Smooth muscle cell (in vitro differentiated cells): ENCODE data around the gene NSMCE1. TPM values are rescaled to one million over a fixed set of nuclear protein-coding genes. Genes with fewer than 3 reads are reported as not detected.

ENCODE experiments used
- DNase-seq: peaks from one replicate; lab custom pipeline; 2025; ENCODE audit not compliant: unreplicated experiment; lab: John Stamatoyannopoulos, UW
- H2AFZ ChIP-seq: fragments of 200-600 bp; sonication (generic); 2 replicates; pipeline ENCODE4 v1.6.0; 2016; ENCODE audit warnings: antibody characterized with exemption, low read depth, mild to moderate bottlenecking
- H3F3A ChIP-seq: fragments of 200-600 bp; sonication (generic); 2 replicates; pipeline ENCODE4 v1.6.0; 2017; ENCODE audit warnings: antibody characterized with exemption, low read depth
- H3K27ac ChIP-seq: fragments of 200-600 bp; sonication (generic); 2 replicates; pipeline ENCODE4 v1.5.1; 2016; ENCODE audit warnings: low read depth, mild to moderate bottlenecking
- H3K27me3 ChIP-seq: fragments of 200-600 bp; sonication (generic); 2 replicates; pipeline ENCODE4 v1.6.1; 2016; ENCODE audit warnings: low read depth, mild to moderate bottlenecking
- H3K36me3 ChIP-seq: fragments of 200-600 bp; sonication (generic); 2 replicates; pipeline ENCODE4 v1.5.1; 2016; ENCODE audit warnings: low read depth
- H3K4me1 ChIP-seq: fragments of 200-600 bp; sonication (generic); 2 replicates; pipeline ENCODE4 v1.5.1; 2016; ENCODE audit warnings: low read depth
- H3K4me2 ChIP-seq: fragments of 200-600 bp; sonication (generic); 2 replicates; pipeline ENCODE4 v1.6.0; 2016; ENCODE audit warnings: mild to moderate bottlenecking
- H3K4me3 ChIP-seq: fragments of 200-600 bp; sonication (generic); 2 replicates; pipeline ENCODE4 v1.5.1; 2016; ENCODE audit warnings: mild to moderate bottlenecking
- H3K79me2 ChIP-seq: fragments of 200-600 bp; sonication (generic); 2 replicates; pipeline ENCODE4 v1.6.0; 2016; ENCODE audit warnings: low read depth, mild to moderate bottlenecking
- H3K9ac ChIP-seq: fragments of 200-600 bp; sonication (generic); 2 replicates; pipeline ENCODE4 v1.6.0; 2016; ENCODE audit warnings: low read depth
- H3K9me3 ChIP-seq: fragments of 200-600 bp; sonication (generic); replicated peaks from 2 replicates; pipeline ENCODE4 v1.5.1; 2016; ENCODE audit warnings: low read depth
- H4K20me1 ChIP-seq: fragments of 200-600 bp; sonication (generic); 2 replicates; pipeline ENCODE4 v1.6.0; 2016; ENCODE audit warnings: low read depth
- CTCF ChIP-seq: fragments of 200-600 bp; sonication (generic); IDR thresholded peaks from 2 replicates; pipeline ENCODE4 v1.5.1; 2017; ENCODE audit warnings: borderline replicate concordance, mild to moderate bottlenecking, antibody characterized with exemption; ENCODE audit not compliant: insufficient read depth, poor library complexity, severe bottlenecking
- WGBS: methylation state at CpG from one replicate; pipeline ENCODE4 v1.1.7; 2016; ENCODE audit warnings: low lambda C conversion rate; 5-methylcytosine and 5-hydroxymethylcytosine counted together
- polyA plus RNA-seq: library from polyadenylated mRNA; unstranded; fragments of >200 nt; fragmentation: Nextera tagmentation; extraction: Ambion mirVana; gene quantifications from 2 replicates; pipeline ENCODE4 v1.2.1, GENCODE V29; 2016
- total RNA-seq: library from RNA; depleted of rRNA; stranded (reverse); fragments of >200 nt; gene quantifications from 2 replicates; pipeline ENCODE4 v1.2.3, GENCODE V29; 2014

NSMCE1 gene
- total and polyA plus RNA-seq, 2 experiments from 2014 or later = 36.9 to 59.1 TPM

- TF ChIP-seq CTCF = no peak
- peak overlapping the region; percentile 28 for H3K27ac ChIP-seq
- no peaks in the 10 kb centered on the region for H3F3A ChIP-seq
- H4K20me1 ChIP-seq = no peaks in the 10 kb centered on the region
- H3K4me2 ChIP-seq = no peak overlapping the region
- H3K4me3 ChIP-seq = no peak overlapping the region
- H2AFZ ChIP-seq = no peak overlapping the region
- H3K9ac ChIP-seq = no peak overlapping the region
- H3K4me1 ChIP-seq = peaks cover 7% of the 10 kb centered on the region
- WGBS = 100% methylated on average over 2 of the region's 2 CpGs
- no peaks in the 10 kb centered on the region for H3K79me2 ChIP-seq
- no peaks in the 10 kb centered on the region for H3K9me3 ChIP-seq
- DNase-seq = no peak
- H3K36me3 ChIP-seq = no peaks in the 10 kb centered on the region
- no peaks in the 10 kb centered on the region for H3K27me3 ChIP-seq
Measured at GRCh38 chr16:27242398-27242797, 26.2 kb downstream of the NSMCE1 start.

GRCh38 chr16:27241658-27242057 lies 26.9 kb downstream of the NSMCE1 start:
- no peaks in the 10 kb centered on the region for H3F3A ChIP-seq
- no peak overlapping the region for H2AFZ ChIP-seq
- H3K9ac ChIP-seq = no peak overlapping the region
- H3K4me2 ChIP-seq = no peak overlapping the region
- no peak for TF ChIP-seq CTCF
- no peaks in the 10 kb centered on the region for H3K9me3 ChIP-seq
- no peak overlapping the region for H3K4me3 ChIP-seq
- H3K4me1 ChIP-seq = peaks cover 14% of the 10 kb centered on the region
- WGBS = 76% methylated on average over 13 of the region's 13 CpGs
- H3K27ac ChIP-seq = peak overlapping the region; percentile 59
- no peak for DNase-seq
- no peaks in the 10 kb centered on the region for H3K79me2 ChIP-seq
- no peaks in the 10 kb centered on the region for H3K36me3 ChIP-seq
- H3K27me3 ChIP-seq = no peaks in the 10 kb centered on the region
- no peaks in the 10 kb centered on the region for H4K20me1 ChIP-seq

GRCh38 chr16:27240948-27241531 lies 27.5 kb downstream of the NSMCE1 start:
- H3K9ac ChIP-seq = no peak overlapping the region
- DNase-seq = no peak
- H4K20me1 ChIP-seq = no peaks in the 10 kb centered on the region
- no peaks in the 10 kb centered on the region for H3K27me3 ChIP-seq
- H3K36me3 ChIP-seq = no peaks in the 10 kb centered on the region
- no peak overlapping the region for H3K4me2 ChIP-seq
- no peaks in the 10 kb centered on the region for H3K9me3 ChIP-seq
- no peak for TF ChIP-seq CTCF
- WGBS = 90% methylated on average over 6 of the region's 6 CpGs
- H3K4me1 ChIP-seq = peaks cover 15% of the 10 kb centered on the region
- H3F3A ChIP-seq = no peaks in the 10 kb centered on the region
- H3K79me2 ChIP-seq = no peaks in the 10 kb centered on the region
- no peak overlapping the region for H3K4me3 ChIP-seq
- H3K27ac ChIP-seq = peak overlapping the region; percentile 59
- H2AFZ ChIP-seq = no peak overlapping the region
